Measurements from ENCODE around the gene GRK6. TPM values are rescaled to one million over a fixed set of nuclear protein-coding genes. Genes with fewer than 3 reads are reported as not detected.

The GRK6 gene
- total RNA-seq, 1 donor from 2014 or later, result 46.4 TPM

- no peak for DNase-seq (ENCODE audit: low read depth)
- Histone ChIP-seq H3K27me3 (ENCODE audit: control insufficient read depth, insufficient read depth, low read length) (peaks cover 33% of the 10 kb centered on the region), H3K36me3 (ENCODE audit: control insufficient read depth, insufficient read depth, low read length) (no peaks in the 10 kb centered on the region), H3K4me3 (ENCODE audit: low read depth, low read length) (peak overlapping the region; percentile 41)
- TF ChIP-seq CTCF (IDR thresholded peaks at IDR 0.05; ENCODE audit: insufficient read depth, low read length, poor library complexity, severe bottlenecking), result no peak
These were observed 23.2 kb upstream of the GRK6 start for GRCh38 chr5:177403102-177403791.

DNA sequence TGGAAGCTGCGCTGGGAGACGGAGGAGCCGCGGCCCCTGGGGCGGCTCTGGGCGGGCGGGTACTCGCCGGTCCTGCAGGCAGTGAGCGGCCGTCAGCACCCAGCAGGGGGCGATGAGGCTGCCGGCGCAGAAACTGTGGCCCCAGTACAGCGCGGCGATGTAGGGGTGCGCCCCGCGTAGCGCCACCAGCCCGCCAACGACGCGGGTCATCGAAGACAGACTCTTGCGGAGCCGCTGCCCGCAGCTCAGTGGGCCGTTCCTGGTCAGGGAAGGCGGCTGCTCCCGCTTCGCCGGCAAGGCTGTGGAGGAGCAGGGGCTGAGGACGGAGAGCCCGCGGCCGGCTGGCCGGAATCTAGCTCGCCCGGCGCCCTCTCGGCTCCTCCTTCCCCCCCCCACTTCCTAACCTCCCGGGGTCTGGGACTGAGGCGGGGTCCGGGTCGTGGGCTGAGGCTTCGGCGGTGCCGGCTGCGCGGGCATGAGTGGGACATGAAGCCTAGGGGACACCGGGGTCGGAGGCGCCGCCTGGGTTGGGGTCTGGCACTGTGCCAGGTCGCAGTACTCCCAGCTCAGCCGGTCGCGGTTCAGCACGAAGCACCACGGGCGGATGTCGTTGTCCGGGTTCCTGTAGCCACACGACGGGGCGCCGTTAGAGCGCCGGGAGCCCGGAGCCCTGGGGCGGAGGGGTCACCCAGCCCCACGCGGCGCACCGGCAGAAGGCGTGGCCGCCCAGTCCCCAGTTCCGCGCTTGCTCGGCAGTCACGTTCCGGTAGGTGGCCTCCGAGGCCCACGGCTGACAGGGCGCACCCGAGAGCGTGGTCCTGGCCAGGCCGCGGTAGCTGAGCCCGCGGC is 22.5 kb upstream of the GRK6 start:
- peak; percentile 65 for TF ChIP-seq CTCF (IDR thresholded peaks at IDR 0.05; ENCODE audit: insufficient read depth, low read length, poor library complexity, severe bottlenecking)
- no peaks in the 10 kb centered on the region for H3K36me3 ChIP-seq (ENCODE audit: control insufficient read depth, insufficient read depth, low read length)
- peaks cover 31% of the 10 kb centered on the region for H3K27me3 ChIP-seq (ENCODE audit: control insufficient read depth, insufficient read depth, low read length)
- no peak for DNase-seq (ENCODE audit: low read depth)
- peak overlapping the region; percentile 41 for H3K4me3 ChIP-seq (ENCODE audit: low read depth, low read length)

GRCh38 chr5:177404641-177405179 is 21.8 kb upstream of the GRK6 start:
- Histone ChIP-seq H3K36me3 (ENCODE audit: control insufficient read depth, insufficient read depth, low read length) (no peaks in the 10 kb centered on the region), H3K27me3 (ENCODE audit: control insufficient read depth, insufficient read depth, low read length) (peaks cover 27% of the 10 kb centered on the region), H3K4me3 (ENCODE audit: low read depth, low read length) (peak overlapping the region; percentile 41)
- TF ChIP-seq CTCF (IDR thresholded peaks at IDR 0.05; ENCODE audit: insufficient read depth, low read length, poor library complexity, severe bottlenecking), result no peak
- DNase-seq (ENCODE audit: low read depth), result no peak

- Histone ChIP-seq H3K4me3 (ENCODE audit: low read depth, low read length) (no peak overlapping the region), H3K36me3 (ENCODE audit: control insufficient read depth, insufficient read depth, low read length) (no peaks in the 10 kb centered on the region), H3K27me3 (ENCODE audit: control insufficient read depth, insufficient read depth, low read length) (peaks cover 21% of the 10 kb centered on the region)
- no peak for DNase-seq (ENCODE audit: low read depth)
- no peak for TF ChIP-seq CTCF (IDR thresholded peaks at IDR 0.05; ENCODE audit: insufficient read depth, low read length, poor library complexity, severe bottlenecking)
These were observed 21.2 kb upstream of the GRK6 start for GRCh38 chr5:177405312-177405711.

- Histone ChIP-seq H3K27me3 (ENCODE audit: control insufficient read depth, insufficient read depth, low read length) (peaks cover 16% of the 10 kb centered on the region), H3K36me3 (ENCODE audit: control insufficient read depth, insufficient read depth, low read length) (no peaks in the 10 kb centered on the region), H3K4me3 (ENCODE audit: low read depth, low read length) (no peak overlapping the region)
- DNase-seq (ENCODE audit: low read depth), result no peak
- TF ChIP-seq CTCF (IDR thresholded peaks at IDR 0.05; ENCODE audit: insufficient read depth, low read length, poor library complexity, severe bottlenecking), result no peak
These were observed 20.7 kb upstream of the GRK6 start for GRCh38 chr5:177405805-177406204.

All from kidney epithelial cell (primary cell).